Tibial artery (tissue), 4 donors: ENCODE measurements around the gene EML6.

Source experiments
- DNase-seq, 2 donors: peaks; one replicate each; pipeline ENCODE4 v3.0.0-alpha.2; 2019
- H3K27ac ChIP-seq, 2 donors: fragments of 200-600 bp; sonication (generic) in 1 of 2; 1 replicate in 1 of 2; 2 replicates in 1 of 2; pipeline ENCODE4 v1.5.1; 2018 to 2019; ENCODE audit warnings: mild to moderate bottlenecking in 1 of 2
- H3K27me3 ChIP-seq, 2 donors: fragments of 200-600 bp; sonication (generic) in 1 of 2; one replicate each; pipeline versions ENCODE4 v1.5.1 to v1.6.0; 2016 to 2019
- H3K36me3 ChIP-seq, 3 donors: fragments of 200-600 bp; sonication (generic) in 2 of 3; one replicate each; pipeline ENCODE4 v1.5.1; 2016 to 2019; ENCODE audit warnings: mild to moderate bottlenecking in 2 of 3
- H3K4me1 ChIP-seq, 4 donors: fragments of 200-600 bp; sonication (generic) in 2 of 4; 1 replicate in 3 of 4; 2 replicates in 1 of 4; pipeline ENCODE4 v1.5.1; 2016 to 2019
- H3K4me3 ChIP-seq, 2 donors: fragments of 200-600 bp; sonication (generic) in 1 of 2; 1 replicate in 1 of 2; 2 replicates in 1 of 2; pipeline ENCODE4 v1.5.1; 2018 to 2019; ENCODE audit warnings: mild to moderate bottlenecking in 2 of 2
- H3K9me3 ChIP-seq, 3 donors: fragments of 200-600 bp; sonication (generic) in 1 of 3; one replicate each; pipeline ENCODE4 v1.5.1; 2016 to 2019
- CTCF ChIP-seq, 2 experiments: fragments of 200-600 bp in 1 of 2; fragments of 450-650 bp in 1 of 2; IDR thresholded peaks; one replicate each; pipeline ENCODE4 v1.5.1; 2017 to 2019; ENCODE audit warnings: antibody characterized with exemption in 2 of 2, mild to moderate bottlenecking in 1 of 2, moderate library complexity in 1 of 2
- intact Hi-C: fragments of 100-400 bp; cut with DNase I; formaldehyde crosslinking; loops from one replicate; pipeline ENCODE4 v1.15.0; 2023; ENCODE audit warnings: low total_unique reads

The EML6 gene

GRCh38 chr2:54787270-54787669, 63.8 kb downstream of the EML6 start:
- H3K4me3 ChIP-seq: no peak overlapping the region
- H3K36me3 ChIP-seq: no peaks in the 10 kb centered on the region
- intact Hi-C loops: no loop called here
- H3K27me3 ChIP-seq: no peaks in the 10 kb centered on the region
- no peaks in the 10 kb centered on the region for H3K4me1 ChIP-seq
- no peak for TF ChIP-seq CTCF (IDR thresholded peaks at IDR 0.05)
- no peaks in the 10 kb centered on the region for H3K9me3 ChIP-seq
- H3K27ac ChIP-seq: no peak overlapping the region
- DNase-seq: no peak

DNA sequence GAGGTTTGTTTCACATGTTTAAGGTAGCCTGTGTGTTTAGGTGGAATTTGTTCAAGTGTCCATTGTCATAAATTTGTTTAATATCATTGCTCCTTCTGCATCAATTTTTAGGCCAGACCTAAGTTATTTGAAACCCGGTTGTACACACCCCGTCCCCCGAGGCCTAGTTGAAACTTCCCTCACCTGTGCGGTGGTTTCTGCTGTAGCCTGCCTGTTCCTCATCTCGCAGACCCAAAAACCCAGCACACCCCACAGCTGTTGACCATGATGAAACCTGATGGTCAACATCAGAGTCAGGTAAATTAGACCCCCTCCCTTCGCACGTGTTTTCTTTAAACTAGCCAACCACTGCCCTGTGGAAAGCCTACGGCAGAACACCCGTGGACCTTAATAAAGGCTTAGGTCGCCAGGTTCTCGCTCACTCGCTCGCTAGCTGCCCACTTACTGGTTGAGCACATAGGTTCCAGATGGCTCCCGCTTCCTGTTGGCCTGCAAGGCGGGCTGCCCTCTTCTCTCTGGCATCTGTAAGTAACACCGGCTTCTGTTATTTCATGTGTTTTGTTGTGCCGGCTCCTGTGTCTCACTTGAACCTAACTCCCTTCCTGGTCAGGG, 64.4 kb downstream of the EML6 start:
- H3K4me3 ChIP-seq: no peak overlapping the region
- H3K27me3 ChIP-seq: no peaks in the 10 kb centered on the region
- no peaks in the 10 kb centered on the region for H3K36me3 ChIP-seq
- DNase-seq: no peak
- H3K9me3 ChIP-seq: no peaks in the 10 kb centered on the region
- H3K4me1 ChIP-seq: no peaks in the 10 kb centered on the region
- TF ChIP-seq CTCF (IDR thresholded peaks at IDR 0.05): no peak
- H3K27ac ChIP-seq: no peak overlapping the region
- intact Hi-C loops: no loop called here

- Histone ChIP-seq H3K27me3 (no peaks in the 10 kb centered on the region), H3K4me3 (no peak overlapping the region), H3K4me1 (no peaks in the 10 kb centered on the region), H3K36me3 (no peaks in the 10 kb centered on the region), H3K27ac (no peak overlapping the region), H3K9me3 (no peaks in the 10 kb centered on the region)
- DNase-seq: no peak
- TF ChIP-seq CTCF (IDR thresholded peaks at IDR 0.05): no peak
- intact Hi-C loops: no loop called here
Observed at GRCh38 chr2:54789878-54790277, 66.4 kb downstream of the EML6 start.

DNA sequence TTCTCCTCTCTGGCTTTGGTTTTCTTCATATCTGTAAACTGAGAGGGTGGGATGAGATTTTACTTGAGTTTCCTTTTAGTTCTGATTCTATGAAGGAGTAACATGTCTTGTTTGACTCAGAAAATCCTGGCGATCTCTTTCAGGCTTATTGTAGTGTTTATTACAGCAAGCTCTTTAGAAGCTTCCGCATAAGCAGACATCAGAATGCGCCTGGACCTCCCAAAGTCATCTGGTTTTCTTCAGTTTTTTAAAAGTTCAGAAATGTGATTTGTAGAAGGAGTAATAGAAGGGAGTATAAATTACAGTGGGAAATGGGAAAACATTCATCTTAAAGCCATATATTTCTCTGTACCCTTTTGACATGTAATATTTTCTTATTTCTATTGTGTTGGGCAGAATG, 68.4 kb downstream of the EML6 start:
- Histone ChIP-seq H3K9me3 (no peaks in the 10 kb centered on the region), H3K4me1 (no peaks in the 10 kb centered on the region), H3K27ac (no peak overlapping the region), H3K4me3 (no peak overlapping the region), H3K36me3 (no peaks in the 10 kb centered on the region), H3K27me3 (no peaks in the 10 kb centered on the region)
- intact Hi-C loops: no loop called here
- TF ChIP-seq CTCF (IDR thresholded peaks at IDR 0.05): no peak
- DNase-seq: no peak

- no peaks in the 10 kb centered on the region for H3K36me3 ChIP-seq
- intact Hi-C loops: no loop called here
- no peaks in the 10 kb centered on the region for H3K27me3 ChIP-seq
- H3K9me3 ChIP-seq: no peaks in the 10 kb centered on the region
- TF ChIP-seq CTCF (IDR thresholded peaks at IDR 0.05): no peak
- no peaks in the 10 kb centered on the region for H3K4me1 ChIP-seq
- H3K27ac ChIP-seq: no peak overlapping the region
- DNase-seq: no peak
- no peak overlapping the region for H3K4me3 ChIP-seq
Observed at GRCh38 chr2:54797307-54797706, 73.8 kb downstream of the EML6 start.

- intact Hi-C loops: no loop called here
- DNase-seq: no peak
- no peak overlapping the region for H3K27ac ChIP-seq
- H3K4me3 ChIP-seq: no peak overlapping the region
- H3K36me3 ChIP-seq: no peaks in the 10 kb centered on the region
- H3K9me3 ChIP-seq: no peaks in the 10 kb centered on the region
- TF ChIP-seq CTCF (IDR thresholded peaks at IDR 0.05): no peak
- no peaks in the 10 kb centered on the region for H3K4me1 ChIP-seq
- H3K27me3 ChIP-seq: no peaks in the 10 kb centered on the region
Observed at GRCh38 chr2:54801352-54801751, 77.9 kb downstream of the EML6 start.
